IPS DF 19.7 (cell line): ENCODE data around the gene PERCC1.
"Not testable (repeated sequence)": the region's sequence is repeated elsewhere in the genome, so short reads cannot be mapped to it uniquely, and the experiment has no call there.

Experiments used
- DNase-seq: peaks from one replicate; pipeline ENCODE4 v3.0.0-alpha.2; 2013; ENCODE audit warnings: low read depth, low spot score

PERCC1 gene

GRCh38 chr16:1434644-1435592 is 4.0 kb downstream of the PERCC1 start:
- DNase-seq = no peak

- no peak for DNase-seq
Observed at GRCh38 chr16:1435921-1436697, 5.2 kb downstream of the PERCC1 start.

GRCh38 chr16:1436731-1437355 is 6.0 kb downstream of the PERCC1 start:
- DNase-seq = no peak

GRCh38 chr16:1437606-1438005 is 6.7 kb downstream of the PERCC1 start:
- no peak for DNase-seq

GRCh38 chr16:1438229-1439057 is 7.6 kb downstream of the PERCC1 start:
- no peak for DNase-seq

- no peak for DNase-seq
Observed at GRCh38 chr16:1439058-1439698, 8.3 kb downstream of the PERCC1 start.

- DNase-seq = not testable (repeated sequence)
Observed at GRCh38 chr16:1439699-1440074, 8.8 kb downstream of the PERCC1 start.

- DNase-seq = no peak
Observed at GRCh38 chr16:1441391-1441829, 10.5 kb downstream of the PERCC1 start.

- no peak for DNase-seq
Observed at GRCh38 chr16:1442697-1443096, 11.8 kb downstream of the PERCC1 start.

GRCh38 chr16:1443403-1443973 is 12.6 kb downstream of the PERCC1 start:
- DNase-seq = no peak

GRCh38 chr16:1443980-1444729 is 13.3 kb downstream of the PERCC1 start, which contains the start of gene CCDC154:
TSS of gene CCDC154 (minus strand) at chr16:1444556. CDS start at chr16:1444322, 234 bp downstream.
- no peak for DNase-seq

GRCh38 chr16:1444730-1445517 is 14.0 kb downstream of the PERCC1 start:
- DNase-seq = no peak

GRCh38 chr16:1445518-1446203 is 14.8 kb downstream of the PERCC1 start:
- DNase-seq = no peak

GRCh38 chr16:1446296-1447080 is 15.6 kb downstream of the PERCC1 start:
- no peak for DNase-seq

GRCh38 chr16:1447965-1448364 is 17.1 kb downstream of the PERCC1 start:
- no peak for DNase-seq

- no peak for DNase-seq
Observed at GRCh38 chr16:1448536-1449116, 17.7 kb downstream of the PERCC1 start.

GRCh38 chr16:1449201-1449788 is 18.4 kb downstream of the PERCC1 start:
- no peak for DNase-seq
